GM18519 (cell line): ENCODE data around the gene C7orf33.

Experiments used
- ATAC-seq: cut with Tn5 transposase; IDR thresholded peaks from one replicate; pipeline ENCODE4 v1.9.1; 2021; ENCODE audit warnings: mild to moderate bottlenecking, moderate library complexity; ENCODE audit not compliant: unreplicated experiment, low FRiP score

C7orf33 gene

GRCh38 chr7:148624735-148625134, 34.2 kb downstream of the C7orf33 start:
- ATAC-seq, result no peak

DNA sequence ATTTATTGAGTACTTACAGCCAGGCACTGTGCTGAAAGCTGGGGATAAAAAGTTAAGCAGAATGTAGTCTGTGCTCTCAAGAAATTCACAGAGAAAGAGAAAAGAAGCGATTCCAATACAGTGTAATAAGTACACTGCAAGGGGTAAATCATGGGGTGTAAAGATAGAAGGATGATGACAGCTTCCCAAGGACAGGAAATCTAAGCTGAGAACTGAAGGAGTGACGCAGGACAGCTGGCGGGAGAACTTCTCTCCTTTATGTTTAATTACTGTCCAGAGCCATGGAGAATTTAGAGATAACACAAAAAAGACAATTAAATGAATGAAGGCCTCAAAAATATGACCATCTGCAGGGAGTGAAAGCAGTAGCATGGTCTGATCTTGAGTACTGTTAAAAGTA, 34.8 kb downstream of the C7orf33 start:
- ATAC-seq, result no peak

DNA sequence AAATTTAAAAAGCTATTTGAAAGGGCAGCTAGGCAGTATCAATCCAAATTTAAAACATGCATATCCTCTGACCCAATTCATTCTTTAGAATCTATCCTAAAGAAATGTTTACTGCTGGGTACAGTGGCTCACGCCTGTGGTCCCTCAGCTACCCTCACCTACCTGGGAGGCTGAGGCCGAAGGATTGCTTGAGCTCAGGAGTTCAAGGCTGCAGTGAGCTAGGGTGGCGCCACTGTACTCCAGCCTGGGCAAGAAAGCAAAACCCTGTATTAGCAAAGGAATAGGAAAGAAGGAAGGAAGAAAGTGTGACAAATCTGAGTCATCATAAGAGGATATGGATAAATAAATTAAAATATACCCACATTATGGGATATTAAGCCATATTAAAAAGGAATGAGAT, 36.3 kb downstream of the C7orf33 start:
- no peak for ATAC-seq

GRCh38 chr7:148628011-148628410, 37.4 kb downstream of the C7orf33 start:
- no peak for ATAC-seq

DNA sequence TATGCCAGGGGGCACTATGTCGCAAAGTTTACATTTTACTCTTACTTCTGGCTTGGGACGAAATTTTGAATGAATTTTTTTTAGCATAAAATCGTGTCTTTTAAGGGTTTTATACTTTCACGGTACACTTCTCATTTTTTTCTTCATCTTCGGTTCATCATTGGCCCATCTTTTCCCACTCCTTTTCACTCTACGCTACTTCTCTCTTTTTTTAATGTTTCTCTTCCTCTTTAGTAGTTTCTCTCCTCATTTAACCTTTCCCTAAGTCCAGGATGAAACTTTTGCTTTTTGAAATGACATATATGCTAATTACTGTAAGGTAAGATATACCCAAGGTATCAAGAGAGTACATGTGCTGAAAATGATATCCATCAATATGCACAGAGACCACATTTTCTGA, 39.5 kb downstream of the C7orf33 start:
- no peak for ATAC-seq

DNA sequence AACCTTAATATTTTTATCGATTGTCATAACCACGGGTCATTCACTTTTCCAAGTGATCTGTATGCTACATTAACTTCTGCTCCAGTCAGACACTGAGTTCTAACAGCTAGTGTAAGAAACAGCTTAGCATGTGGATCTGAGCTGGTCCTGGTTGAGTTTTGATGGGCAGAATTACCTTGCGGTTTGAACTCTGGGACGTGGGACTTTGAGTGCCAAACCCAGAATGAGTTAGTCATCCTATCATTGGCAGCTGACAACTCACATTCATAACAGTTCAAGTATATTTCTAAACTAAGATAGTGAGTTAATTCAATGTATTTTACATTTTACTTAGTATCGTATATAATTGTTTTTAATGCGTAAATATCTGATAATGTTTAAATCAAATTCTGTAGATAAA, 43.2 kb downstream of the C7orf33 start:
- peak; percentile 61 for ATAC-seq

DNA sequence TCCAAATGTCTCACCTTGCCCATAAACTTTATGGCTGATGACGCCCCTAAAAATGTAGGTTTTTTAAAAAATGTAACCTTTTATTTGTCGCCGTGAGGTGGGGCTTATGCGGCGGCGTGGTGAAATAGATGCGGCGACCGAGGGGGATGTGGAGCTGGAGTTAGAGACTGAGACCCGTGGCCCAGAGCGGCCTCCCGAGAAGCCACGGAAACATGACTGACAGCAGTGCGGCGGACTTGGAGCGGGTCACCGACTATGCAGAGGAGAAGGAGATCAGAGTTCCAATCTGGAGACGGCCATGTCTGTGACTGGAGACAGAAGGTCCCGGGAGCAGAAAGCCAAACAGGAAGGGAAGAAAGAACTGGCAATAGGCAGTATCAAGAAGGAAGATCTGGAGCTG, 46.5 kb downstream of the C7orf33 start:
- ATAC-seq, result no peak

DNA sequence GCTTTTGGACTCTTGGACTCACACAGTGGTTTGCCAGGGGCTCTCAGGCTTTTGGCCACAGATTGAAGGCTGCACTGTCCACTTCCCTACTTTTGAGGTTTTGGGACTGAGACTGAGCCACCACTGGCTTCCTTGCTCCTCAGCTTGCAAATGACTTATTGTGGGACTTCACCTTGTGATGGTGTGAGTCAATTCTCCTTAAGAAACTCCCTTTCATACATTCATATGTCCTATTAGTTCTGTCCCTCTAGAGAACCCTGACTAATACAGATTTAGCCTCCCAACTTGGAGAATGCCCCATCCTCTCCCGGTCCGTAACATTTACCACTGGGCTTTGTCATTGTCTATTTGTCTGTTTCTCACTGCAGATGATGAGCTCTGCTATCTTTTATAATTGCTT, 55.3 kb downstream of the C7orf33 start:
- ATAC-seq, result no peak

DNA sequence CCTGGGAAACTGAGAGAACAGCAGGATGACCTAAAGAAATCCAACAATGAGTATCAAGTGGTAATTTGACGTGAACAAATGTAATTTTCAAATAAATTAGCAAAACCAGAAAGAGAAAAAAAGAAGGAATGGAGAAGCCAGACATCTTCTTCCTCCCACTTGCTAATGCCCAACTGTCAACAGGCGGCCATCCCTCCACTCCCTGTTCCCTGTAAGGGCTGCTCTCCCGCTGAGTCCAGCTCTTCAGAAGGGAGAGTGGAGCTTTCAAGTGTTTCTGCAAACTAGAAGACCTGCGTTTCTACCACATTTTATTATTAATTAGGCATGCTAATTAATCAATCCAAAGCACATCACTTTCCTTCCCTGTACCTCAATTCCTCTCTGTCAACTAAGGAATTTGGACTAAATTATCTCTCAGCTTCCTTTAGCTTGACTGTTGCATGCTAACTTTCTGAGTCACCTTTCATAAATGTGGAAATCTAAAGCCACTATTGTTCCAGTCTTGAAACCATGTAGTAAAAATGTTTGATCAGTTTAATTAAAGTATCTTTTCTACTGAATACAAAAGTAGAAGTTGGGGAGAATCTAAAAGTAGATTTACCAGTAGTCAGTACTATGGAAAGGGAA, 59.8 kb downstream of the C7orf33 start:
- no peak for ATAC-seq

DNA sequence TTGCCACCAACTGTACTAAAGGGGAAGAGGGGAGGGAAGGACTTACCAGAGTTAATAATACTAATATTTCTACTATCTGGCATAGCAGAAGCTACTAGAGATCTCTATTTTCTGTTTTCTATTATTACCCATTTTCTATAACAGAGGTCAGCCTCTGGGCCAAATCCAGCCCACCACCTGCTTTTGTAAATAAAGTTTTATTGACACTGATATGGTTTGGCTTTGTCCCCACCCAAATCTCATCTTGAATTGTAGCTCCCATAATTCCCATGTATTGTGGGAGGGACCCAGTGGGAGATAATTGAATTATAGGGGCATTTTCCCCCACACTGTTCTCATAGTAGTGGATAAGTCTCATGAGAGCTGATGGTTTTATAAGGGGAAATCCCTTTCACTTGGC, 62.2 kb downstream of the C7orf33 start:
- no peak for ATAC-seq

GRCh38 chr7:148657929-148658328, 67.4 kb downstream of the C7orf33 start:
- ATAC-seq, result no peak

- no peak for ATAC-seq
Measured at GRCh38 chr7:148661471-148661870, 70.9 kb downstream of the C7orf33 start.

- no peak for ATAC-seq
Measured at GRCh38 chr7:148662646-148663045, 72.1 kb downstream of the C7orf33 start.

- no peak for ATAC-seq
Measured at GRCh38 chr7:148664324-148664723, 73.8 kb downstream of the C7orf33 start.

- no peak for ATAC-seq
Measured at GRCh38 chr7:148665221-148665620, 74.7 kb downstream of the C7orf33 start.
